HEK293T (cell line): ENCODE results near the gene AIM2.
"Not testable (repeated sequence)": the region's sequence is repeated elsewhere in the genome, so short reads cannot be mapped to it uniquely, and the experiment has no call there.

ENCODE experiments used
- CTCF ChIA-PET: fragments of 350-600 bp; formaldehyde crosslinking; extraction: SDS; loops from one replicate; lab custom pipeline; 2021; ENCODE audit warnings: antibody characterized with exemption, inconsistent platforms; lab: Yijun Ruan, JAX
- POLR2A ChIA-PET: fragments of 350-600 bp; formaldehyde crosslinking; extraction: SDS; loops from one replicate; lab custom pipeline; 2020; ENCODE audit warnings: antibody characterized with exemption, inconsistent platforms; lab: Yijun Ruan, JAX
- DNase-seq: peaks from one replicate; pipeline ENCODE4 v3.0.0; 2012; ENCODE audit warnings: mixed read lengths; ENCODE audit errors: extremely low spot score
- ARNT ChIP-seq: fragments of 450-650 bp; IDR thresholded peaks from 2 replicates; pipeline ENCODE4 v1.6.1; 2017; ENCODE audit warnings: mild to moderate bottlenecking
- BHLHE40 ChIP-seq: fragments of 450-650 bp; IDR thresholded peaks from 2 replicates; pipeline ENCODE4 v1.6.1; 2016; ENCODE audit warnings: mild to moderate bottlenecking, moderate library complexity, borderline replicate concordance
- CTBP1 ChIP-seq: fragments of 450-650 bp; IDR thresholded peaks from 2 replicates; pipeline ENCODE4 v1.6.1; 2016; ENCODE audit warnings: borderline replicate concordance
- ELF4 ChIP-seq: fragments of 450-650 bp; IDR thresholded peaks from 2 replicates; pipeline ENCODE4 v1.6.1; 2017; ENCODE audit warnings: antibody characterized with exemption
- FOXA1 ChIP-seq: fragments of 450-650 bp; IDR thresholded peaks from 2 replicates; pipeline ENCODE4 v1.6.1; 2016; ENCODE audit warnings: mild to moderate bottlenecking
- FOXK2 ChIP-seq: fragments of 450-650 bp; IDR thresholded peaks from 2 replicates; pipeline ENCODE4 v1.6.1; 2016; ENCODE audit warnings: mild to moderate bottlenecking
- FOXM1 ChIP-seq: fragments of 450-650 bp; IDR thresholded peaks from 2 replicates; pipeline ENCODE4 v1.6.1; 2017; ENCODE audit warnings: mild to moderate bottlenecking, borderline replicate concordance
- HDGF ChIP-seq: fragments of 450-650 bp; IDR thresholded peaks from 2 replicates; pipeline ENCODE4 v1.6.1; 2017; ENCODE audit warnings: antibody characterized with exemption, borderline replicate concordance
- L3MBTL2 ChIP-seq: fragments of 450-650 bp; conservative IDR thresholded peaks from 2 replicates; pipeline ENCODE4 v1.6.1; 2016; ENCODE audit warnings: mild to moderate bottlenecking
- LEF1 ChIP-seq: fragments of 450-650 bp; IDR thresholded peaks from 2 replicates; pipeline ENCODE4 v1.6.1; 2017; ENCODE audit warnings: mild to moderate bottlenecking, borderline replicate concordance
- NFRKB ChIP-seq: fragments of 450-650 bp; IDR thresholded peaks from 2 replicates; pipeline ENCODE4 v1.6.1; 2016; ENCODE audit warnings: mild to moderate bottlenecking, moderate library complexity
- PKNOX1 ChIP-seq: fragments of 450-650 bp; IDR thresholded peaks from 2 replicates; pipeline ENCODE4 v1.6.1; 2016
- SP1 ChIP-seq: fragments of 450-650 bp; IDR thresholded peaks from 2 replicates; pipeline ENCODE4 v1.6.1; 2017
- SUZ12 ChIP-seq: fragments of 450-650 bp; IDR thresholded peaks from 2 replicates; pipeline ENCODE4 v1.6.1; 2016; ENCODE audit warnings: mild to moderate bottlenecking
- TARDBP ChIP-seq: fragments of 450-650 bp; IDR thresholded peaks from 2 replicates; pipeline ENCODE4 v1.6.1; 2016
- ZNF384 ChIP-seq: fragments of 450-650 bp; IDR thresholded peaks from 2 replicates; pipeline ENCODE4 v1.6.1; 2016

The AIM2 gene

DNA sequence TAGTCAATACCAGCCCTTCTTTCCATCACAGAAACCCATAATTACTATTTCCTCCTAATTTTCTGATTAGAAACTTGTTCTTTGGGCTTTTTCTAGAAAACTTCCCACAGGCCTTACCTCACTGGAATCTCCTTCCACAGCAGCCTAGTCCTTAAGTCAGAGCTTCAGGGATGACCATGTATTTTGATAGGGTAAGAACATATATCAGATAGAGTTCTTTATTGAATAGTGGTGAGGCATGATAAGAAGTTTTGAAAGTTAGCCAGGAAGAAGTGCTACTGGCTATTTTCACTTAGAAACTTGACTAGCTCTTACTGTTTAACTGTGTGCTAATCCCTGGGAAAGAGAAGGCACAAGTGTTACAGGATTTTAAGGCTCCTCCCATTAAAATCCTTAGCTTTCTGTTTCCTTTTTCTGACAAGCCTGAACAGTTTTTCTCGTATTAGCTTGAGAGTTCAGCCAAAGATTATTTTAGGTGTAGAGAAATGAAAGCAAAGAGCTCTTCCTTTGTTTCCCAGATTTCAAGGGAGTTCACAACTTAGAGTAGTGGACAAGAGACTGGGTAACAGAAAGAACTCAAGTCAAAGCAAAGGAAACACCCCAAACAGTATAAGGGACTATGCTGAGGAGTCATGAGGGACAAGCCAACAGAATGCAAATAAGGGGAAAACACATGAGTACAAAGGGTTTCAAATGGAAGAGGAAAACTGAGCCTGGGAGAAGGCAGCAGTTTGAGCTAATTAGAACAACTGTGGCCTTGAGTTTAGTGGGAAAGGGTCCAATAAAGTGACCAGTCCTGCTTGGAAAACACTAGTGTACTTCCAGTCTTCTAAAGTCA lies 37.2 kb upstream of the AIM2 start:
- TF ChIP-seq FOXK2, result no peak
- TF ChIP-seq SUZ12, result no peak
- TF ChIP-seq NFRKB, result no peak
- no peak for TF ChIP-seq ZNF384
- TF ChIP-seq SP1, result no peak
- no peak for TF ChIP-seq L3MBTL2
- no peak for TF ChIP-seq CTBP1
- no peak for TF ChIP-seq ARNT
- TF ChIP-seq BHLHE40, result no peak
- CTCF ChIA-PET, result no interaction called here
- POLR2A ChIA-PET, result no interaction called here
- DNase-seq, result no peak

- POLR2A ChIA-PET, CTCF ChIA-PET: not testable (repeated sequence)
Observed at GRCh38 chr1:159103021-159103420, 26.5 kb upstream of the AIM2 start.

DNA sequence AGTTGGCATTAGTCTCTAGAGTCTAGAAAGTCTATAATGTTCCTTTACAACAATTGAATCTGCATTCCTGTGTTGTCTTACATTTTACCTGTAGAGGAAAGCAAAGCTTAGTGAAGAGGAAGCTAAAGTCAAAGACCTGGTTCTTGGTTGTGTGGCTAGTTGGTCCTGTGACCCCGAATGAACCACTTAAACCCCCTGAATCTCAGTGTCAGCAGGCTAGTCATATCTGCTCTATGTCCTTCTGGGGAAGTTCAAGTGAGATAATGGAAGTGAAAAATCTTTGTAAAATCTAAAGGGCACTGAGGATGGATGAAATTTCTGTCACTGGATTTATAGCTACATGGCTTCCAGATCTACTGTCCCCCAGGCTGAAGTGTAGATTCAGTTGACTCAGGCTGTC lies 24.0 kb upstream of the AIM2 start:
- TF ChIP-seq BHLHE40 (no peak), CTBP1 (no peak), L3MBTL2 (no peak), ELF4 (no peak), NFRKB (no peak), FOXM1 (no peak), SP1 (no peak), SUZ12 (no peak), FOXA1 (no peak), LEF1 (no peak), FOXK2 (no peak), ARNT (no peak), PKNOX1 (no peak)
- ChIA-PET CTCF (no interaction called here), POLR2A (no interaction called here)
- DNase-seq, result no peak

More at GRCh38 chr1:159103021-159103420, 26.5 kb upstream of the AIM2 start:
- not testable (repeated sequence) for DNase-seq

- no peak for DNase-seq
- ChIA-PET POLR2A (no interaction called here), CTCF (no interaction called here)
- no peak for TF ChIP-seq FOXM1
- TF ChIP-seq FOXK2, result no peak
- TF ChIP-seq HDGF, result no peak
- TF ChIP-seq ZNF384, result no peak
- no peak for TF ChIP-seq LEF1
- TF ChIP-seq SP1, result no peak
- TF ChIP-seq PKNOX1, result no peak
- no peak for TF ChIP-seq L3MBTL2
- TF ChIP-seq CTBP1, result no peak
Observed at GRCh38 chr1:159098596-159098995, 22.0 kb upstream of the AIM2 start.

- CTCF ChIA-PET, result no interaction called here
- DNase-seq, result no peak
- TF ChIP-seq PKNOX1, result no peak
- no peak for TF ChIP-seq LEF1
- no peak for TF ChIP-seq SP1
- TF ChIP-seq SUZ12, result no peak
- TF ChIP-seq NFRKB, result no peak
- TF ChIP-seq FOXA1, result no peak
- TF ChIP-seq ARNT, result no peak
- TF ChIP-seq FOXM1, result no peak
- no peak for TF ChIP-seq ZNF384
- no peak for TF ChIP-seq L3MBTL2
- no peak for TF ChIP-seq HDGF
- TF ChIP-seq CTBP1, result no peak
- TF ChIP-seq ELF4, result no peak
- no peak for TF ChIP-seq BHLHE40
- no peak for TF ChIP-seq TARDBP
- POLR2A ChIA-PET, result no interaction called here
Observed at GRCh38 chr1:159092036-159092760, 15.6 kb upstream of the AIM2 start.

- ChIA-PET POLR2A (no interaction called here), CTCF (no interaction called here)
- DNase-seq, result no peak
- no peak for TF ChIP-seq PKNOX1
- no peak for TF ChIP-seq CTBP1
- TF ChIP-seq SUZ12, result no peak
- no peak for TF ChIP-seq L3MBTL2
- TF ChIP-seq FOXA1, result no peak
Observed at GRCh38 chr1:159091607-159092031, 15.1 kb upstream of the AIM2 start.
